Brain microvascular endothelial cell (primary cell): ENCODE results near the gene CRABP2.

Experiments used
- DNase-seq: peaks from one replicate; pipeline ENCODE4 v3.0.0-alpha.2; 2020
- H3K27ac ChIP-seq: fragments of 250-450 bp; sonication (Bioruptor Pico); 2 replicates; pipeline ENCODE4 v1.5.1; 2020; ENCODE audit warnings: mild to moderate bottlenecking, moderate library complexity
- H3K27me3 ChIP-seq: fragments of 250-450 bp; sonication (Bioruptor Pico); replicated peaks from 2 replicates; pipeline ENCODE4 v1.5.1; 2020; ENCODE audit warnings: mild to moderate bottlenecking
- H3K36me3 ChIP-seq: fragments of 250-450 bp; sonication (Bioruptor Pico); replicated peaks from 2 replicates; pipeline ENCODE4 v1.5.1; 2020; ENCODE audit warnings: mild to moderate bottlenecking
- H3K4me3 ChIP-seq: 2 replicates; pipeline ENCODE4 v1.5.1; 2011; ENCODE audit warnings: low read depth, mild to moderate bottlenecking, control low read depth, low read length, moderate library complexity
- CTCF ChIP-seq: IDR thresholded peaks from 2 replicates; pipeline ENCODE4 v1.5.1; 2011; ENCODE audit warnings: low read depth, mild to moderate bottlenecking, moderate library complexity, low read length, control low read depth, inconsistent platforms; ENCODE audit errors: missing control alignments
- in situ Hi-C: cut with HindIII; loops from 2 replicates; pipeline ENCODE4 v1.10.0; 2017; ENCODE audit warnings: low sequenced_read_pairs, low pct_ligation_motif_present

Gene CRABP2

GRCh38 chr1:156662005-156662799 is 43.2 kb downstream of the CRABP2 start:
- H3K4me3 ChIP-seq: no peak overlapping the region
- in situ Hi-C loops: no loop called here
- peak overlapping the region; percentile 65 for H3K27ac ChIP-seq
- no peaks in the 10 kb centered on the region for H3K36me3 ChIP-seq
- TF ChIP-seq CTCF: no peak
- peak; percentile 14 for DNase-seq
- H3K27me3 ChIP-seq: no peaks in the 10 kb centered on the region

- Histone ChIP-seq H3K27me3 (peaks cover 9% of the 10 kb centered on the region), H3K36me3 (no peaks in the 10 kb centered on the region), H3K27ac (peak overlapping the region; percentile 65), H3K4me3 (peak overlapping the region; percentile 27)
- TF ChIP-seq CTCF: no peak
- in situ Hi-C loops: no loop called here
- DNase-seq: no peak
Observed at GRCh38 chr1:156660752-156661112, 44.7 kb downstream of the CRABP2 start.

GRCh38 chr1:156659988-156660751 is 45.2 kb downstream of the CRABP2 start:
- DNase-seq: peak; percentile 94
- Histone ChIP-seq H3K27ac (peak overlapping the region; percentile 65), H3K27me3 (peaks cover 9% of the 10 kb centered on the region), H3K4me3 (peak overlapping the region; percentile 27), H3K36me3 (no peaks in the 10 kb centered on the region)
- in situ Hi-C loops: no loop called here
- TF ChIP-seq CTCF: peak; percentile 94

- TF ChIP-seq CTCF: no peak
- peaks cover 9% of the 10 kb centered on the region for H3K27me3 ChIP-seq
- in situ Hi-C loops: no loop called here
- H3K27ac ChIP-seq: no peak overlapping the region
- peak overlapping the region; percentile 20 for H3K4me3 ChIP-seq
- H3K36me3 ChIP-seq: no peaks in the 10 kb centered on the region
- DNase-seq: no peak
Observed at GRCh38 chr1:156659661-156659987, 45.8 kb downstream of the CRABP2 start.

DNA sequence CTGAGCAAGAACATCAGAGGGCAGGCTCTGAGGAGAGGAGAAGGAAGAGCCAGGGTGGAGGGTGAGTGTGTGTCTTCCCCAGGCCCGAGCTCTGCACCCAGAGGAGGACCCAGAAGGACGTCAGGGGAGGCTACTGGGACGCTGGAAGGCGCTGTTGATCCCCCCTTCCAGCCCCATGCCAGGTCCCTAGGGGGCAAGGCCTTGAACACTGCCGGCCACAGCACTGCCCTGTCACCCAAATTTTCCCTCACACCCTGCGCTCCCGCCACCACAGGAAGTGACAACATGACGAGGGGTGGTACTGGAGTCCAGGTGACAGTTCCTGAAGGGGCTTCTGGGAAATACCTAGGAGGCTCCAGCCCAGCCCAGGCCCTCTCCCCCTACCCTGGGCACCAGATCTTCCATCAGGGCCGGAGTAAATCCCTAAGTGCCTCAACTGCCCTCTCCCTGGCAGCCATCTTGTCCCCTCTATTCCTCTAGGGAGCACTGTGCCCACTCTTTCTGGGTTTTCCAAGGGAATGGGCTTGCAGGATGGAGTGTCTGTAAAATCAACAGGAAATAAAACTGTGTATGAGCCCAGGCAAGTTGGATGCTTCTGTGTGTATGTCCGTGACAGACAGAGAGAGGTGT is 46.3 kb downstream of the CRABP2 start:
- H3K4me3 ChIP-seq: no peak overlapping the region
- no peaks in the 10 kb centered on the region for H3K36me3 ChIP-seq
- in situ Hi-C loops: no loop called here

More for the DNA sequence above, 46.3 kb downstream of the CRABP2 start:
- DNase-seq: no peak
- H3K27me3 ChIP-seq: peaks cover 9% of the 10 kb centered on the region
- no peak for TF ChIP-seq CTCF
- no peak overlapping the region for H3K27ac ChIP-seq
